HG03060 (cell line): Measurements from ENCODE around the gene GPR183.

ENCODE experiments used
- ATAC-seq: cut with Tn5 transposase; IDR thresholded peaks from one replicate; pipeline ENCODE4 v1.9.1; 2021; ENCODE audit warnings: low read depth, moderate number of reproducible peaks; ENCODE audit not compliant: unreplicated experiment

The GPR183 gene

GRCh38 chr13:99339736-99340397 lies 32.7 kb upstream of the GPR183 start:
- no peak for ATAC-seq

- no peak for ATAC-seq
Observed at GRCh38 chr13:99339230-99339721, 32.1 kb upstream of the GPR183 start.

GRCh38 chr13:99335603-99336002 lies 28.4 kb upstream of the GPR183 start:
- no peak for ATAC-seq

- ATAC-seq, result no peak
Observed at GRCh38 chr13:99335087-99335486, 27.9 kb upstream of the GPR183 start.

GRCh38 chr13:99334221-99334620 lies 27.0 kb upstream of the GPR183 start:
- ATAC-seq, result no peak

- ATAC-seq, result no peak
Observed at GRCh38 chr13:99332456-99332855, 25.3 kb upstream of the GPR183 start.

- peak; percentile 86 for ATAC-seq
Observed at GRCh38 chr13:99331881-99332293, 24.7 kb upstream of the GPR183 start.

GRCh38 chr13:99330942-99331341 lies 23.7 kb upstream of the GPR183 start:
- no peak for ATAC-seq

GRCh38 chr13:99329477-99329876 lies 22.3 kb upstream of the GPR183 start:
- ATAC-seq, result no peak

- no peak for ATAC-seq
Observed at GRCh38 chr13:99327761-99328160, 20.6 kb upstream of the GPR183 start.

GRCh38 chr13:99327126-99327525 lies 19.9 kb upstream of the GPR183 start:
- no peak for ATAC-seq

- no peak for ATAC-seq
Observed at GRCh38 chr13:99326012-99326411, 18.8 kb upstream of the GPR183 start.

GRCh38 chr13:99323488-99323887 lies 16.3 kb upstream of the GPR183 start:
- ATAC-seq, result no peak

GRCh38 chr13:99322297-99323103 lies 15.3 kb upstream of the GPR183 start:
- peak; percentile 93 for ATAC-seq

GRCh38 chr13:99321709-99322108 lies 14.5 kb upstream of the GPR183 start:
- no peak for ATAC-seq

- no peak for ATAC-seq
Observed at GRCh38 chr13:99320693-99321481, 13.7 kb upstream of the GPR183 start.

- no peak for ATAC-seq
Observed at GRCh38 chr13:99316657-99317256, 9.6 kb upstream of the GPR183 start.

- no peak for ATAC-seq
Observed at GRCh38 chr13:99316224-99316623, 9.0 kb upstream of the GPR183 start.

- ATAC-seq, result no peak
Observed at GRCh38 chr13:99315186-99315585, 8.0 kb upstream of the GPR183 start.

GRCh38 chr13:99314640-99315176 lies 7.5 kb upstream of the GPR183 start:
- ATAC-seq, result no peak
